HUDEP-2 (cell line): ENCODE measurements around the gene FAIM2.
A peak's percentile ranks its signal among the peaks of the same experiment; 100 is the strongest.

Experiments used
- DNase-seq, 76 experiments: peaks; one replicate each; lab custom pipeline; 2025; ENCODE audit not compliant: unreplicated experiment in 76 of 76; lab: John Stamatoyannopoulos, UW

The FAIM2 gene

DNA sequence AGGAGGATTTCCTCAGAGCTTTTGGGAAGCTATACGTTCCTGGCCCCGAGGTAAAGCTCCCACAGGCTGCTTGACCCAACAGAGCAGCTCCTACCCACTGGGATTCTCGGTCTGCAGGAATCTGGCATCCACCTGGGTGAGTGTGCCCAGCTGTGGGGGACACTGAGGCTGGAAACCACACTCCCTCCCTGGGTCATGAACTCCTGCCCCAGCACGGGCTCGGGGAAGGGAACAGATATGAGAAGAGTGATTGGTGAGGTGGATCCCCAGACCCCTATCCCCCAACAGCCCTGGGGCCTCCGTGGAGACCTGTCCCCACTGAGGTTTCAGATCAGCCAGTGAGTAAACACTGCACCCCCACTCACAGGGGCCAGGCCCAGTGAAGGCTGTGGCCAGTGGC, 3.3 kb downstream of the FAIM2 start:
- no peak for DNase-seq

DNA sequence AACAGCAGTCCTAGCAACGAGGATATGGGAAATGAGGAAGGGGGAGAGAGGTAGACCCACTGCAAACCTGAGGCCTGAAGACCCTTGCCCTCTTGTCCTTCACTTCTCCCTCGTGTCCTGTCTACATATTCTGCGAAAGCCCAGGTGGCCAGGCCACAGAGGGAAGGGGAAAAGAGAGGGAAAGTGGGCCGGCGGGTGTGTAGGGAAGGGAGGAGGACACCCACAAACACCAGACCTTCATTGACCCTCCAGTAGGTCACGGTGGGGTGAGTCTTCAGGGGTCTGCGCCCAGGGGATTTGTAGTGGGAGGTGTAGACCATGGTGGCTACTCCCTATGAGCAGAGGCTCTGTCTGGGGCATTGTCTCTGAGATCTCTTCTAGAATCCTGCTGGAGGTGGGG, 3.8 kb downstream of the FAIM2 start:
- no peak for DNase-seq

DNA sequence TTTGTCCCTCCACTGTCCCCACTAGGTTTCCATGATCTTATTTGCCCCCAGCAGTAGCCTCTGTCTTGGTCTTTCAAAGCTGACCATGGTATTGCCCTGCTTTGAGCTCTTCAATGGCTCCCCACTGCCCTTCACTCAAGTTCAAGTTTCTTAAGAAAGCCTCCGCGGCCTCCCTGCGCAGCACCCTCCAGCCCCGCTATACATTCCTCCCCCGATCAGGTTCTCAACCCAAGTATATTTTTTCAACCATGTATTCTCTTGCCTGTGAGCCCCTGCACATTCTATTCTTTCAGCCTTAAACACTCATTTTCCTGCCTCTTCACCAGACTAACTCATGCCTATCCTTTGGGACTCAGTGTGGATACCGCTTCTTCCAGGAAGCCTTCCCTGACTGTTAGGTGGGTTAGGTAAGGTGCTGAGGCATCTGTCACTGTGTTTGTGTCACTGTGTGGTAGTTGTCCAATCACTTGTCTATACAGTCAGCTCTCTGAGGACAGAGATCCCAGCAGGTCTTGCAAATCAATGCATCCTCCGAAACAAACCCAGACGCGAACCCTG, 4.3 kb downstream of the FAIM2 start:
- DNase-seq, result no peak

- no peak for DNase-seq
These were observed 6.4 kb downstream of the FAIM2 start for GRCh38 chr12:49897276-49897675.

DNA sequence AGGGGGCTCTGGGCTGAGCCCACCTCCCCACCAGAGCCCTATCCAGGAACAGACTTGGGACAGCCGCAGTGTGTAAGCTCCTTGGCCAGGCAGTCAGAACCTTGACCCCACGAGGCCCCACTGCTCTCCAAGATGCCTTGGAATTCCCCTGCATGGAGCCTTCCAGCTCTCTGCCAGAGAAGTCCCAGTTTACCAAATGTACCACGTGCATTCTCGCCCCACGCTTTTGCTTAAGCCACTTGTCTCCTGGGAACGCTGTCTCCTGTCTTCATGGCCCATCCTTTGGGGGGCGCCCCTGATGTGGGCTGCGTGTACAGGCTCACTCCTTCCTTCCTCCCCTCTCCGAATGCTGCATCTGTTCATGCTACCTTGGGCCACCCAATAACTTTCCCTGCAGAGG, 7.9 kb downstream of the FAIM2 start:
- DNase-seq, result no peak

GRCh38 chr12:49894751-49895148, 8.9 kb downstream of the FAIM2 start:
- no peak for DNase-seq

DNA sequence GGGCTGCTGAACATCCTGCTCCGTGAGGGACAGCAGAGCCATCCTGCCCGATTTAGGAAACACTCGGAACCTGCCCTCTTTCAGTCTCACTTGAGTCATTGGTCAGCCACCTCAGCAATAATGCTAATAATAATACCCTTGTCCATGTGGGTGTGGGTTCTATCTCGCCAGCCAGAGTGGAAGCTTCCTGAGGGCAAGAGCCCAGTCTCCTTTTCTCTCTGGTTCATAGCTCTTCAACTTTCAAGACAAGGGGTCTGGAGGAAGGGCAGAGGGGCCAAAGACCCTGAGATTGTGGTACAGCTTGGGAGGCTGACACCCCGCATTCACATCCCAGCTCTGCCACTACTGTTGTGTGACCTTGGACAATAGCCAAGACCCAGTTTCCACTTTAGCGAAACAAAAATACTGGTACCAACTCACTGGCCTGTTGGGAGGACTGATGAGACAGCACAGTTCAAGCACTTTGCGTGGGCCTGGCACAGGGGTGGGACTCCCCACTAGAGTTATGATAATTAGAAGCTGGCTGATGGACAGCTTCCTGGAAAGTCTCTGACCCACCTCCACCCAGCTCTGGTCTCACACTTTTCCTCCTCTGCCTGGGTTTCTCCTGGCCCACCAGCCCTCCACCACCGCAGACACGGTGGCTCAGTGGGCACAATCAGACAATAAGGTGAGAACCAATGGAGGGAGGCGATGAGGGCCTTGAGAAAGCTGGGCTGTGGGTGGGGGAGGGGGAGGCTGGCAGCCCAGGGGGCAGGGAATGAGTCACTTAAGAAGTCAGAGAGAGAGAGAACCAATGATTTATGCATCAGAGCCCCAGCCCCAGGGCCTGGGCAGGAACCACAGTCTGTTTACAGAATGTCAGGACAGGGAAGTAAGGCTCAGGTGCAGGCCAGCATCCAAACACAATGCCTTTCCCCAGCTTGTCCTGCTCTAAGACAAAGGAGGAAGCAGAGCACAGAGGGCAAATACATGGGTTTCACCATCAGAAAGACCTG, 9.6 kb downstream of the FAIM2 start:
- no peak for DNase-seq

GRCh38 chr12:49892732-49893317, 10.9 kb downstream of the FAIM2 start:
- DNase-seq, result no peak

GRCh38 chr12:49892084-49892731, 11.5 kb downstream of the FAIM2 start:
- DNase-seq, result peak in 28 of 76 experiments; percentile 3 to 53 (median 20)

- no peak for DNase-seq
These were observed 12.2 kb downstream of the FAIM2 start for GRCh38 chr12:49891476-49891875.

DNA sequence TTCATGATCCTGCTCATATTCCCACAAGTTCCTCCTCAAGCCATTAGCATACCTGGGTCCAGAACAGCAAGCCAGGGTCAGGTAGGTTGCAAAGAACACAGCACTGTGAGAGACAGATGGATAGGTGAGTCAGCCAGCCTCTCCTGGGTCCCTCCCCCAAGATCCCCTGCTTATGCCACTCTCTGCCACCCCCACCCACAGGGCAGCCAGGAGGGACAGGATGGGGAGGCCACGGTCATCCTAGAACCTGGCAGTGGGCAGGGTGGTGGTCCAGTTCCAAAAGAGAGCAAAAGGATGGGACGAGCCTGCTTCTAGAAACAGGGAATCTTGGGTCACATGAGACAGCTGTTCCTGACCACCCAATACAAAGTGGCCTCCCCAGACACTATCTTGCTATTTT, 12.7 kb downstream of the FAIM2 start:
- DNase-seq, result no peak

DNA sequence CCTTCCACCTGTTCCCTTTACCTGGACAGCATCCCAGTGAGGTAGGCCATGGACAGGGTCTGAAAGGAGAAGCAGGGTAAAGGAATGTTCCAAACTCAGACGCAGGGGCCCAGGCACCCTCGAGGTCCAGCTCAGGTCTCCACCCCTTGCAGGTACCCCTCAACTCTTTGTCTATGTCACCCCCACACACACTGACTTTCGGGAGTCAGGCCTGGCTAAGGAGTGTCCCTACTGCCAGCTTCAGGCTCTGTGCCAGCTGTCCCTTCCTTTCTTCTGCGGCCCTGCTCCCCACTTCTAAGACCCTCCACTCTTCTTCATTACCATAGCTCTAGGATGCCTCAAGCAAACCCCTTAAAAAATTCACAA, 13.6 kb downstream of the FAIM2 start:
- no peak for DNase-seq

- no peak for DNase-seq
These were observed 14.2 kb downstream of the FAIM2 start for GRCh38 chr12:49889361-49890095.

GRCh38 chr12:49888461-49889151, 15.1 kb downstream of the FAIM2 start:
- no peak for DNase-seq

- DNase-seq, result no peak
These were observed 15.9 kb downstream of the FAIM2 start for GRCh38 chr12:49887536-49888401.

- no peak for DNase-seq
These were observed 16.6 kb downstream of the FAIM2 start for GRCh38 chr12:49887091-49887490.

GRCh38 chr12:49885663-49886461, 17.8 kb downstream of the FAIM2 start:
- no peak for DNase-seq

- DNase-seq, result no peak
These were observed 18.6 kb downstream of the FAIM2 start for GRCh38 chr12:49885118-49885517.
